Tibial nerve (tissue), 4 donors: ENCODE data around the gene SEPTIN7.

Source experiments
- CTCF ChIP-seq, 5 experiments: fragments of 200-600 bp in 3 of 5; fragments of 450-650 bp in 2 of 5; sonication (generic) in 3 of 5; IDR thresholded peaks; one replicate each; pipeline ENCODE4 v1.5.1; 2016 to 2019; ENCODE audit warnings: antibody characterized with exemption in 5 of 5, mild to moderate bottlenecking in 3 of 5, moderate library complexity in 2 of 5
- EP300 ChIP-seq, 2 donors: sonication (generic); formaldehyde crosslinking; IDR thresholded peaks; one replicate each; pipeline ENCODE4 v1.6.1; 2017; ENCODE audit warnings: antibody characterized with exemption in 2 of 2, mild to moderate bottlenecking in 1 of 2
- POLR2A ChIP-seq, 2 donors: fragments of 450-650 bp; IDR thresholded peaks; one replicate each; pipeline ENCODE4 v1.6.1; 2017; ENCODE audit warnings: antibody characterized with exemption in 2 of 2, mild to moderate bottlenecking in 2 of 2, moderate library complexity in 2 of 2

DNA sequence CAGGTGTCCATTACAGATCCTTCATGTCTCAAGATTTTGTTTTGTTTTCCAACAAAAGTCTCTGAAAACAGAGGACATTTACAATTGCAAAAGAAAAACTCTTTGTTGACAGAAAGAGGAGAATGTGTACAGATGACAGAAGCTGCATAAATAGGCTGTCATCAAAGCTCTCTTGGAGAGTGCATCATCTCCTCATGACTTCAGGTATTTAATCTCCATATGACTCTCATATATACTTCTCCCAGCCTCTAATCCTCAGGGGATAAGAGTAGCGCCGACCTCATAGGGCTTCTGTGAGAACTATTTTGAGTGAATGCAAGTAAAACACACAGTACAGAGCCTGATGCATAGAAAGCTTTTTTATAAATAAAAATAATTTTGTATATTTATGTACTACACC lies 48.1 kb upstream of the SEPTIN7 start:
- no peak for TF ChIP-seq CTCF (IDR thresholded peaks at IDR 0.05)
- no peak for TF ChIP-seq POLR2A (IDR thresholded peaks at IDR 0.05)
- no peak for TF ChIP-seq EP300 (IDR thresholded peaks at IDR 0.05)
